HG03066 (cell line): ENCODE data around the gene SLC6A6.

Source experiments
- ATAC-seq: cut with Tn5 transposase; IDR thresholded peaks from one replicate; pipeline ENCODE4 v1.9.1; 2021; ENCODE audit warnings: low read depth; ENCODE audit not compliant: unreplicated experiment

SLC6A6 gene

DNA sequence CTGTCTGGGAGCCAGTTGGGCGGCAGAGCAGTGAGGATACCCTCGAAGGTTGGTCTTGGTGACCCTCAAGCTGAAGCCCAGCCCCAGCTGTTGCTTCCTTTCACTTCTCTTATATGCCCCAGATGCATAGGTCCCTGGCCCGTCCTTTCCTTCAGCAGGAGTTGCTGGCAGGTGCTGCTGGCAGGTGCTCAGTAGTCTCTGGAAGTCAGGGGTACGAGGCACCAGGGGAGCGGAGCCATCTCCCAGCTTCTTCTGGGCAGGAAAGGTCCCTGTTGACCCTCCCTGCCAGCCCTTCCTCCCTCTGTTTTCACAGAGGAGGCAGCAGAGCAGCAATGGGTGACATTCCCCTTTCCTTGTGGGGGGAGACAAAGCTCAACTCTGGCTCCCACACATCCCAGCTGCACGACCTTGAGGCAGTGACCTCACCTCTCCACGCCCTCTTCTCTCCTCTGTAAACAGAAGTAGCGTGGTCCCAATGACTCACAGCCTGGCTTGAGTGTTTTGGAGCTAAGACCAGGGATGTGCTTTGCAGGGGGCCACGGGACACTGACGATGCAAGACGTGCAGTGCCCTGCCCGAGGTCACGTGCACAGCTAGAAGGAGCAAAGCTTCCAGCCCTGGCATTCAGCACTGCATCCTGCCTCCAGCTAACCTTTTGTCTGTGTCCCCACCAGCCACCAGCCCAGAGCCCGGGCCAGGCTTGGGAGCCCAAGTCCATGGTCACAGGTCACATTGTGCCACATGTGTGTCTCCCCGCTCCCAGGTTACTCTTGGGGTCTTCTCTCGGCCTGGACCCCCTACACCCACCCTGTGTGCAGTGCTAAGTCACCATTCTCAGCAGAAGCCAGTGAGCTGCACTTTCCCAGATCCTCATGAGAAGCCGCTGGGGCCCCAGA is 49.7 kb downstream of the SLC6A6 start:
- no peak for ATAC-seq

DNA sequence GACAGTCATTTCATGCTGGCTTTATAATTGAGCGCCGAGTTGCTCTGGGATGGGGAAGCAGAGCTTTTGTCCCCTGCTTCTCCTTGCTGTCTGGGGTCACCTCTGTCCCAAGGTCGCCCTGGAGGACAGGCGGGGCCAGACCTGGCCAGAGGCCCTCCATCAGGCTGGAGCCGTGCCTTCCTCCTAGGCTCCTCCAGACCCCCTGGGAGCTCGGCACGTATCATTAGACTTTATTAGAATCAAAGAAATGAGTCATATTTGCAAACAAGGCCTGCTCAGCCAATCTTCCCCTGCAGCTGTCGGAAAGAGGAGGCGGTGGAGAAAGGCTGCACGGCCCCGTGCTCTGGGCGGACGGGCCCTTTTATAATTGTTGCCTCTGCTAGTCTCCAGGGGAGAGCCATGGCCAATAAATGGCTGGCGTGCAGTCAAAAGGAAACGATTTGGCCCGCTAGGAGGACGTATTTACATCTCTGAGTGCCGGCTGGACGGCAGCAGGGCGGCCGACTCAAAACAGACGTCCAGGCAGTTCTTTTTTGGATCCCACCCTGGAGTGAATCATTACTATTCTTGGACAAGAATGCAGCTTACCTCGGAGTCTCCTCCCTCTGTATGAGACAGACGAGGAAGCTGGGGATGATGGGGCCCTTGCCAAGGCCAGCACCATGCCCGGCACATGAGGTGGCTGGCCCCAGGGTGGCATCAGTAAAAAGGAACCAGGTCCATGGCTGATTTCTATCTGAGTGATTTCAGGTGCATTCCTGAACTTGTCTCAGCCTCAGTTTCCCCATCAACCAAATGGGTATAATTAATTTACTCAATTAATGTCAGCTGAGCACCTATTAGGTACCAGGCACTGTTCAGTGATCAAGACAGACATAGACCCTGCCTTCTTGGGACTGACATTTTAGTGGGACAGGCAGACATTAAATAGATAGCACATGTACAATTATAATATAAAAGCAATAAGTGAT is 50.6 kb downstream of the SLC6A6 start:
- no peak for ATAC-seq

DNA sequence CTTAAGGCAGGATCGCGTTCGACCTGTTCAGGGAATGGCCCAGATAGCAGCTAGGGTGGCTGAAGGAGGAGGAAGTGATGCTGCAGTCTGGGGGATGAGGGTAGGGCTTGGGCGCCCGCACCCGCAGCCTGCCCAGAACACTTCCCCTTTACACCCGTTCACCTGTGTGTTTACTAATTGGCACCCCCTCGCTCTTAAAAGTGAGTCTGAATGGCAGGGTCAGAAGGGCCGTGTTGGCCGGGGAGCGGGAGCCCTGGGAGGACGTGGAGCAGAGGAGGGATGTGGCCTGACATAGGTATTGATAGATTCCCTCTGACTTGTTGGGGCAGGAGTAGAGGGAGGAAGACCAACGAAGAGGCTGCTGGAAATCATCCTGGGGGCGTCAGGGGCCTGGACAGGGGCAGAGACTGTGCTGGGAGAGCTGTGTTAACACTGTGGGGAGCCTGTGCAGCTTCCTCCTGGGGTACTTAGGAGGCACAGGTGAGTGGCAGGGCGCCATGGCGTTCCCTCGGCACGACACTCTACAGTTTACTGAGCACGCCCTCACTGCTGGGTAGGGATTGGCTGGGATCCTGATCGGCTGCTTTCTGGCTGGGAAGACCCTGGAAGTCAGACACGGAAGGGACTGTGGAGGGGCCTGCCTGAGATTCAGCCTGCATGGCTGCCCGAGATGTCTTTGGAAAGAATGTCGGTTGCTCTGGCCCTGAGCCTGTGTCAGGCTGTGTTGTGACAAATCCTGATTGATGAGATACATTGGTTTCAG is 51.7 kb downstream of the SLC6A6 start:
- ATAC-seq: no peak

DNA sequence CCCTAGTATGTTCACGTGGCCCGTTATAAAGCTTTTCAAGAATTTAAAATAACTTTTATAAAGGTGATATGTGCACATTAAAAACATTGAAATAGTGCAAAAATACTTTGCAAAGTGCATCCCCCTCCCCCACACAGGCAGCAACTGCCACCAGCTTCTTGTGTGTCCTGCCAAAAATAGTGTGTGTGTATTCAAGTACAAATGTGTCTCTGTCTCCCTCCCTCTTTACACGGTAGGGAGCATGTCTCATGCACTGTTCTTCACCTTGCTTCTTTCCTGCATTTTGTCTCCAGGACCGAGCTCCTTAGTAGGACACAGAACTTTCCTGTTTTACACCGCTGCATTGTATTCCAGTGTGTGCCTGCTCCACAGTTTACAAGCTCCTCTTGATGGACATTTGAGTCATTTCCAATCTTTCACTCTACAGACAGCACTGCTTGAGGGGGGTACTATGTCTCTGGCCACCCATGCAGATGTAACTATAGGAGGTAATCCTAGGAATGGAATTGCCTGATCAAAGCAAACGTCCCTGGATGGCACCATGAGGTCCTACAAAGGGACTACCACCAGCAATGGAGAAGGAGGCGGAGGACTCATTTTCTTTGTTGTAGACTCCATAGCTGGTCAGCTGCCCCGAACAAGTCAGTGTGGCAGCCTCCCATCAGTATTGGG is 52.4 kb downstream of the SLC6A6 start:
- ATAC-seq: no peak

DNA sequence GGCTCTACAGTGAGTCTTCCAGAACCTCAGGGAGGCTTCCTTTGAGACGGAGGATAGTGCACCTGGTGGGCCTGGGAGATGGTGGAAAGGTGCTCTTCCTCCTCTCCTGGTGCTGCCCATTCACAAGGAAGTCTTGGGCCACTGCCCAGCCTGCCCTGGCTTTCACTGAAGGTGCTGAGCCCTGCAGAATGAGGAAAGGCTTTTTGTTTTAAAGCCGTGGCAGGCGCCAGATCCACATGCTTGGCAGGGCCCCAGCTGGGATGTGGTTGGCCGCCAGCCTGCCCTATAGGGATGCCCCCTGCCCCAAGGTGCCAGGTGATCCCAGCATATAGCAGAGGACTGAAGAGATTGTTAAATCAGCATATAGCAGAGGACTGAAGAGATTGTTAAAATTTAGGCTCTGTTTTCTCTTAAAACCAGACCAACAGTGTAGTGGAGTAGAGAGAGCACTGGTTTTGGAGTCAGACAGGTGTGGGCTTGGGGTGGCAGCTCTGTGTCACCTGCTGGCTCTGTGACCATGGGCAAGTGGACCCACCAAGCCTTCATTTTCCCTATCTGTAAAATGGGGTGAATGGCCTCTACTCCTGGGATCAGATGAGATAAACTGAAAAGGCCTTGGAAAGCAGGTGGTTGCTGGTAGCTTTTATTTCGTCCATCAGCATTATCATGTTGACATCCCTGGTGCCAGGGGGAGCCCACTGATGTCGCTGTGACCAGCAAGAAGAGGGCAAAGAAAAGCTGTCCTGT is 53.3 kb downstream of the SLC6A6 start:
- ATAC-seq: no peak

DNA sequence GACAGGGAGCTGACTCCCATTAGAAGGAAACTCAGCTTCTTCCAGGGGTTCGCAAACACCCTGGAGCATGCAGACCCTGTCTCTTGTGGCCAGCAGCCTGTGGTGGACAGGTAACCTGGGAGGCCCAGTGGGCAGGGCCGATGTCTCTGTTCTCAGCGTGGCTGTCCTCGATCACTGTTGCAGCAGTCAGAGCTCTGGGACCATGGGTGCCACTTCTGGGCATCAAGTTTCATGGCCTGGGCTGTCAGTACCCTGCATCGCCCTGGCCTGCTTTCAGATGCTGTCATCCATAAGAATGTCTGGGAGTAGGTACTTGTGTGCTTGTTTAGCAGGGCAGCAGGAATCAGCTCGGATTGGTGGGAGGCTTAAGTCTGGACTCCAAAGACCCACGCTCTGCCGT is 54.4 kb downstream of the SLC6A6 start:
- no peak for ATAC-seq

DNA sequence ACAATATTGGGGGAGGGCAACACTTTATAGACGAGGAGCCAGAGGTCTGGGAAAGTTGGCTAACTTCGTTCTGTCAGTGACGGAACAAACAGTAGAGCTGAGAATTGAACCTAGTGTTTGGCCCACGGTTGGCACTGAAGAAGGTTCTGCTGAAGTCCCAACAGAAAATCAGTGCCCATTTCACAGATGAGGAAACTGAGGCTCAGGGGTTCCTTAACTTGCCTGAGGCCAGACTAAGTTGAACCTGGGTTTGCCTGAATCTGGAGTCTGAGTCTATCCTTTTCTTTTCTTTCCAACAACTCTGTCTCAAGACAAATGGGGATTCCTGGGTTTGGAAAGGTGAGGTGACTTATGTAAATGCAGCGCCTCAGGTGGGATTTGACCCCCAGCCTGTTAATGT is 55.1 kb downstream of the SLC6A6 start:
- ATAC-seq: no peak

DNA sequence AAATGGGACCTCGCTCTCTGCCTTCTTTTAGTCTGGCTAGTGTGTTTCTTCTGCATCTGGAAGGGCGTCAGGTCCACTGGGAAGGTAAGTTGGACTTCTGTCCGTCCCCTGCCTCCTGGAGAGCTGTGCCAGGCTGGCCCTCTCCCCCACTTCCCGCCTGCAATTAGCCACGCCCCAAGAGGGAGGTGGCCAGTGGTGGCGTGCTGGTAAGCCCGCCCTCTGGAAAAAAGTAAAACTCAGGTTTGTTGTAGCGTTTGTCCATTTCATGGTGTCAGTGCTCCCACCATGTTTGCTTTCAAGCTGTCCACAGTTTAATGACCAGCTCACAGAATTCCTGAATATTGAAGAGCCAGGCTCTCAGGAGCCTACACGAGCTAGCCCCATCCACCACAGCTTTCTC is 55.6 kb downstream of the SLC6A6 start:
- ATAC-seq: no peak

DNA sequence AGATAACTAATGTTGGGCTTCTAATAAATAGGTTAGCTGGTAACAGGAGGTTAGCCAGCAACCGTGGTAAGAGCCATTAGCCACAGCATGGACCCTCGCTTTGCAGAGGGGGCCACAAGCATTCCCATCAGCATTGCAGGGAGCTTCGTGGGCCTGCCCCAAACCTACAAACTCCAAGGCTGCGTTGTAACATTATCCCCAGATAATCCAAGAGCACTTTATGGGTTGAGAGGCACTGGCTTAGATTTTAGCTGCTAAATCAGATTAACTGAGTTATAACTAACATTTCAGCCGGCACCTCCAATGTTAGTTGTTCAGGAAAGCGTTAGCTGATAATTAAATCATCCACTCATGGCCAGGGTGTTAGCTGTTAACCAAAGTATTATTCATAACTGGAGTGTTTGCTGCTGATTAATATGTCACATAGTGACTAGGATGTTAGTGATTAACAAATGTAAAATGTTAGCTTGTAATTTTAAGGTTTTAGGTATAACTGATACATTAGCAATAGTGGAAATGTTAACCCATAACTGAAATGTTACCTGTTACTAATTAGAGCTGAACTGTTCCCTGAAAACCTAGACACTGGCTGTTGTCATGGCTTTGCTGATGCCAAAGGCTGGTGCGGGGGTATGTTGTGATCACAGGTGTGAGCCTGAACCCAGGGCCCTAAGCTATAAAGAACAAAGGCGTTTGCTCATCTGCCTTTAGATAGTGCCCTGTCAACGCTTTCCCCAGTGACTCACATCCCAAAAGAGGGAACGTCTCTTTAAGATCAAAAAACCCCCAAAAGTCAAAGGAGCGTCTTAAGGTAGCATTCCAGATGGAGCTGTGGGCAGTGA is 56.2 kb downstream of the SLC6A6 start:
- no peak for ATAC-seq

DNA sequence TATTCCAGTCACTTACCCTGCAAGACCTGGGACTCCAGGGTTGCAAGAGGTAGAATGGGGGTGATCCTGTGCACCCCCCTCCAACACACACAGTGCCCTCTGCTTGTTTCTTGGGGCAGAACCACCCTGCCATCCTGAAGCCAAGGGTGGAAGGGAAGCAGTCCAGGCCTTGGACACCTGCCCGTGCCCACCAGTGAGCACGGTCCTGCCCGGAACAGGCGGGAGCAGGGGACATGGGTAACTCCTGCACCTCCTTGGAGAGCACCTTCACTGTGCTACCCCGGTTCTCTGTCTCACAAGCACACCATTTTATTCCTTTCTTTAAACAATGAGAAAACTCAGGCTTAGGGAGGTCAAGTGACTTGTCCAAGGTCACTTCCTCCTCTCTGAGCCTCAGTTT is 57.0 kb downstream of the SLC6A6 start:
- ATAC-seq: no peak

DNA sequence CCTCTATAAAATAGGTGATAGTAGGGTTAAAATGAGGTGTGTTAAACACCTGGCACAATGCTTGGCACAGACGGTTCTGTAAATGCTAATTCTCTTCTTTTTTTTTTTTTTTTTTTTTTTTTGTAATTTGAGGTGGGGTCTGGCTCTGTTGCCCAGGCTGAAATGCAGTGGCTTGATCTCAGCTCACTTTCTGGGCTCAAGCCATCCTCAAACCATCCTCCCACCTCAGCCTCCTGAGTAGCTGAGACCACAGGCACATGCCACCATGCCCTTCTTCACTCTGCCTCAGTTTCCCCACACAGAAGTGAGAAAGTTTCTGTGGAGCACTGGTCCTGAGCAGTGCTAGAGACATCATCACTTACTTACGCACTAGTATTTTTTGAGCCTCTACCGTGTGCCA is 57.4 kb downstream of the SLC6A6 start:
- ATAC-seq: no peak

DNA sequence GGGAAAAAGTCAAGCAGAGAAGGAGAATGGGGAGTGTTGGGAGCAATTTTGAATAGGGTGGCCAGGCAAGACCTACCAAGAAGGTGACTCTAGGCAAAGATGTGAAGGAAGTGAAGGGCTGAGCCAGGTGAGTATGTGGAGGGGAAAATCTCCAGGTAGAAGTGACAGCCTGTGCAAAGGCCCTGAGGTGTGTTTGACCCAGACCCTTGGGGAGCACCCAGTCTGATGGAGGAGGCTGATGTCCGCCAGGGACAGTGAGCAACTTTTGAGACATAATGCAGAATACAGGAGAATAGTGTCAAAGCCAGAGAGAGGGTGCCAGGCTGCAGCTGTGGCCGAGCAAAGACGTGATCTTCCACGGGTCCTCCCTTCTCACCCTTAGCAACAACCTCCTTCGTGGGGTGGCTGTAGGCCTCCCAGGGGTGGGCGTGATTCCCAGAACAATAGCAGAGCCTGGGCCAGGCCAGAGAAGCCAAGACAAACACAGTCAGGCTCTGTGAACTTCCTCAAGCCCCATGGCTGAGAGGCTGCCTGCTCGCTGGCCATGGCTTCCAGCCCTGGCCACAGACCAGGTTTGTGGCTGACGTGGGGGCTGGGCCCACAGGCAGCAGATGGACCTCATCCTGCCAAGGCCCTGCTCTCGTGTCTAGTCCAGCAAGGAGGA is 58.1 kb downstream of the SLC6A6 start:
- ATAC-seq: no peak

DNA sequence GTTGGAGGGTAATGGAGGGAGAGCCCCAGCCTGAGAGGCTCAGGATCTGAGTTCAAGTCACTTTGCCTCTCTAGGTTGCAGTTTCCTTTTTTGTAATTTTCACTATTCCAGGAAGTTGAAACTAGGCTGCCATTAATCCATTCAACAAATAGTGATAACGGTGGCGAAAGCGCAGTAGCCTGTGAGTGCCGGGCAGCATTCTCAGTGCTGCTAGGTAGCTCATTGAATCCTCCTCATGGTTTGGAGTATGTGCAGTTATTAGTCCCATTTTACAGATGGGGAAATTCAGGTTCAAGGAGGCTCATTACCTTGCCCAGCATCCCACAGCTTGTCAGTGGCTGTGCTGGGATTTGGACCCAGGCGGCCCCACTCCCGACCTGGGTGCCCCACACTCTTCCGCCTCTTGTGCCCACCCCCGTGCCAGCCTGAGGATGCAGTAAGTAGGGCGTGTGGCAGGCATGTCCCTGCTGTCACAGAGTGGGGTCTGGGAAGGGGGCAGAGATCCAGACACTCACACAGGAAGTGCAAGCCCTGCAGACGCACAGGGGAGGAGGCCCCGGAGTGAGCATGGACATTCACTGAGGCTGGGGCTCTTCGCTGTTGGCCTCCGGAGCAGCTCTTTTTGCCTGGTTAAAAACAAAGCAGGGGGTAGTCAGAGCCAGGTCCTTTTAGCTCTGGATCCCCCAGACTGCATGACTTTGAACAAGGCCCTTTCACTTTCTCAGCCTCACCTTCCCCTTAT is 58.8 kb downstream of the SLC6A6 start:
- no peak for ATAC-seq

DNA sequence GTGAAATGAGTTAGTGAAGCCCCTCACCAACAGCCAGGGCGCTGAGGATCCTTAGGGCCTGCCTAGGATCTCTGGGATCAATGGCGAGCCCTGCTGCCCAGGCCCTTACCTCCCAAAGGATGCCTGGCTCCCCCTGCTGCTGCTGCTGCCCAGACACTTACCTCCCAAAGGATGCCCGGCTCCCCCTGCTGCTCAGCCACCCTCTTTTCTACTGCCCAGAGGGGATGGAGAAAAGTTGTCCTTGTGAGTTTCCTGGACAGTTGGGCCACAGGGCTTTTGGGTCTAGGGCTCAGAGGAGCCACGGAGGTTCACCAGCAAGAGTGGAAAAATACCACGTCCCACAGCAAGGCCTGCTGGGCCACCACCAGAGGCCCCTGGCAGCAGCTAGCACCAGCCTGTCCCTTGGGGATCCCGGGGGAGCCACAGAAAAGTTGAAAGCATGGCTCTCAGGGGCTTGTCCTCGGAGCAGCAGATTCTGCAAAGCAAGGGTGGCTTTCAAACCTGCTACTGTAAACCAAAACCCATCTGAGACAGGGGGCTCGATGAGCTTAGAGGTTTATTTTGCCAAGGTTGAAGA is 59.4 kb downstream of the SLC6A6 start:
- no peak for ATAC-seq

DNA sequence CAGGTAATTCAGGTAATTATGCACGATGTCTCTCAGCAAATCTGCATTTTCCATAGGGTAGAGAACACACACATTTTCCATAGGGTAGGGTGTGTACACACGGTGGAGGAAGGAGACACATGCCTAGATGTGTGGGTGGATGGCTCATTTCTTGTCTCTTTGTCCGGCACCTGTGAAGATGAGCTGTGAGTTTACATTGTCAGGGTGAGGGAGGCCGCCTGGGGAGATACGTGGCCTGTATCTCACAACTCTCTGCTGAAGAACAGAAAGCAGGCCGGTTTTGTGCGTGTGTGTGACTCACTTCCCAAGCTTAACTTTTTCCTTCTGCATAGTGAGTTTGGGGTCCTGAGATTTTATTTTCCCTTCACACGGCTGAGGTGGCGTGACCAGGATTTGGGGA is 60.3 kb downstream of the SLC6A6 start:
- no peak for ATAC-seq

DNA sequence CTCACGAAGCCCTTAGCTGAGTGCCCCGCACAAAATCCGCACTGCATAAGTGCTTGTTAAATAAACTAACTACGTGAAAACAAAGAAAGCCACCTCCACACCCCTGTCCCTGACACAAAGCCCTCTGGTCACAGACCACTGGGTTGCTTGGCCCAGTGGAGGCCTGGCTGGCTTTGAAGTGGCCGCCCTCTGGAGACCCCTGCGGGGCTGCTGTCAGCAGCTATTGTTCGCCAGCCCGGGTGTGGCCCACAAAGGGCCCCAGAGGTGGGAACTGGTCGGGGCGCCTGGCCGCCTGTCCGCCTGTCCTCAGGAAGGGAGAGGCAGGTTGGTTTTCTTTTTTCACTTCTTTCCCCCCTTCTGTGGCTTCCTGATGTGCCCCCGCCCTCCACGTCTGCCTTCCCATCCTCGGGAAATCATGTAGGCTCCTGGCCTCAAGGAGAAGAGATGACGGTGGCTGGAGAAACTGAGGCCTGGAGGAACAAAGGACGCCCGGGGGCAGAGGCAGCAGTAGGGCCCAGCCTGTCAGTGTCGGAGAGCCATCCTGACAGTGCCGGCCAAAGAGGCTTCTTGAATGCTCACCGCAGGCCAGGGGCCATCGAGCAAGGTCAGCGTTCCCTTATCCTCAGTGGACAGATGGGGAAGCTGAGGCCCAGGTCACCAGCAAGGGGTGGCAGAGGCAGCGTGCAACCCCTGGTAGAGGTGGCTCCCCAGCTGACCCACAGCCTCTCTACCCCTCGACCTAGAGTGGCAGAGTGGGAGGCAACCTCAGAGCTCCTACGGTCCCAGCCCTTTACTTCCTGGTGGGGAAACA is 61.1 kb downstream of the SLC6A6 start:
- no peak for ATAC-seq
